ENCODE data around the gene PRR15L.

DNA sequence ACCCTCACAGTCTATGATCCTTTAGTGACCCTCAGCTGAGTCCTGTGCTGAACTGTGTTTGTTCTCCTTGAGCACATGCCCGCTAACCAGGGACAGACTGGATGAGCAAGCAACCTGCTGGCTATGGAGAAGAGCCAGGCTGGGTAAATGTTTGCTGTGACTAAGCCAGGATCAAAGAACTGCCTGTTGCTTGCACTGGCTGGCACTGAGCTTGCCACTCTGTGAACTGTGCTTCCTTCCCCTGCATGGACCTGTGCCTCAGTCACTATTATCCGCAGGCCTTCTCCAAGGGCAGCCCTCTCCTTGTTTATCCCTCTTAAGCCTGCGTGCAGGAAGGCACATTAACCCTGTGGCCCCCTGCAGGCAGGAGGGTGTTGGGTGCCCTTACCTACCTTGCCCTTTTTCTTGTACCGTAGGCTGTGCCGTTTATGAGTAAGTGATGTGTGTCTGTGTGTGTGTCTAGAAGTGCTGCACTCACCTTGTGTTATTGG, 8.9 kb downstream of the PRR15L start:
- TF ChIP-seq, protein P1, sequence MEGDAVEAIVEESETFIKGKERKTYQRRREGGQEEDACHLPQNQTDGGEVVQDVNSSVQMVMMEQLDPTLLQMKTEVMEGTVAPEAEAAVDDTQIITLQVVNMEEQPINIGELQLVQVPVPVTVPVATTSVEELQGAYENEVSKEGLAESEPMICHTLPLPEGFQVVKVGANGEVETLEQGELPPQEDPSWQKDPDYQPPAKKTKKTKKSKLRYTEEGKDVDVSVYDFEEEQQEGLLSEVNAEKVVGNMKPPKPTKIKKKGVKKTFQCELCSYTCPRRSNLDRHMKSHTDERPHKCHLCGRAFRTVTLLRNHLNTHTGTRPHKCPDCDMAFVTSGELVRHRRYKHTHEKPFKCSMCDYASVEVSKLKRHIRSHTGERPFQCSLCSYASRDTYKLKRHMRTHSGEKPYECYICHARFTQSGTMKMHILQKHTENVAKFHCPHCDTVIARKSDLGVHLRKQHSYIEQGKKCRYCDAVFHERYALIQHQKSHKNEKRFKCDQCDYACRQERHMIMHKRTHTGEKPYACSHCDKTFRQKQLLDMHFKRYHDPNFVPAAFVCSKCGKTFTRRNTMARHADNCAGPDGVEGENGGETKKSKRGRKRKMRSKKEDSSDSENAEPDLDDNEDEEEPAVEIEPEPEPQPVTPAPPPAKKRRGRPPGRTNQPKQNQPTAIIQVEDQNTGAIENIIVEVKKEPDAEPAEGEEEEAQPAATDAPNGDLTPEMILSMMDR (IDR thresholded peaks at IDR 0.05; ENCODE audit: poor library complexity), result no peak
- TF ChIP-seq EZH2 (IDR thresholded peaks at IDR 0.05; ENCODE audit: borderline replicate concordance), result no peak
